T-helper 17 cell (primary cell): Measurements from ENCODE around the gene CHRNA7. TPM values are rescaled to one million over a fixed set of nuclear protein-coding genes. Genes with fewer than 3 reads are reported as not detected.
A peak's percentile ranks its signal among the peaks of the same experiment; 100 is the strongest.

ENCODE experiments used
- ATAC-seq: fragments of 150-1000 bp; cut with Tn5 transposase; 2 replicates; pipeline ENCODE4 v1.10.0; 2021; ENCODE audit warnings: mild to moderate bottlenecking, moderate library complexity
- DNase-seq, 3 donors: peaks; one replicate each; pipeline versions ENCODE4 v3.0.0 to v3.0.0-alpha.2; 2020 to 2021
- H3K9me3 ChIP-seq: one replicate; pipeline ENCODE4 v1.7.0; 2013; ENCODE audit warnings: low read length, mild to moderate bottlenecking; ENCODE audit not compliant: control insufficient read depth, poor library complexity, severe bottlenecking
- H3K27ac Mint-ChIP-seq: one replicate; pipeline ENCODE4 v1.8.0; 2022; ENCODE audit warnings: mild to moderate bottlenecking, moderate library complexity, mixed read lengths
- H3K27me3 Mint-ChIP-seq: one replicate; pipeline ENCODE4 v1.8.0; 2022; ENCODE audit warnings: mixed read lengths
- H3K36me3 Mint-ChIP-seq: one replicate; pipeline ENCODE4 v1.8.0; 2022; ENCODE audit warnings: low read depth, mixed read lengths
- H3K4me1 Mint-ChIP-seq: one replicate; pipeline ENCODE4 v1.8.0; 2022; ENCODE audit warnings: mild to moderate bottlenecking, mixed read lengths
- H3K4me3 Mint-ChIP-seq: one replicate; pipeline ENCODE4 v1.8.0; 2022; ENCODE audit warnings: mild to moderate bottlenecking, moderate library complexity, mixed read lengths
- total RNA-seq, 4 donors: library from RNA in 2 of 4; stranded (reverse) in 2 of 4; gene quantifications; one replicate each; pipeline ENCODE4 v1.2.3 and lab custom pipeline; 2022 to 2026

Gene CHRNA7
- total RNA-seq (under 1 TPM; 0.20 to 0.23 TPM), total RNA-seq (lab: John Stamatoyannopoulos, UW) (0 reads per million in 2 donors)

DNA sequence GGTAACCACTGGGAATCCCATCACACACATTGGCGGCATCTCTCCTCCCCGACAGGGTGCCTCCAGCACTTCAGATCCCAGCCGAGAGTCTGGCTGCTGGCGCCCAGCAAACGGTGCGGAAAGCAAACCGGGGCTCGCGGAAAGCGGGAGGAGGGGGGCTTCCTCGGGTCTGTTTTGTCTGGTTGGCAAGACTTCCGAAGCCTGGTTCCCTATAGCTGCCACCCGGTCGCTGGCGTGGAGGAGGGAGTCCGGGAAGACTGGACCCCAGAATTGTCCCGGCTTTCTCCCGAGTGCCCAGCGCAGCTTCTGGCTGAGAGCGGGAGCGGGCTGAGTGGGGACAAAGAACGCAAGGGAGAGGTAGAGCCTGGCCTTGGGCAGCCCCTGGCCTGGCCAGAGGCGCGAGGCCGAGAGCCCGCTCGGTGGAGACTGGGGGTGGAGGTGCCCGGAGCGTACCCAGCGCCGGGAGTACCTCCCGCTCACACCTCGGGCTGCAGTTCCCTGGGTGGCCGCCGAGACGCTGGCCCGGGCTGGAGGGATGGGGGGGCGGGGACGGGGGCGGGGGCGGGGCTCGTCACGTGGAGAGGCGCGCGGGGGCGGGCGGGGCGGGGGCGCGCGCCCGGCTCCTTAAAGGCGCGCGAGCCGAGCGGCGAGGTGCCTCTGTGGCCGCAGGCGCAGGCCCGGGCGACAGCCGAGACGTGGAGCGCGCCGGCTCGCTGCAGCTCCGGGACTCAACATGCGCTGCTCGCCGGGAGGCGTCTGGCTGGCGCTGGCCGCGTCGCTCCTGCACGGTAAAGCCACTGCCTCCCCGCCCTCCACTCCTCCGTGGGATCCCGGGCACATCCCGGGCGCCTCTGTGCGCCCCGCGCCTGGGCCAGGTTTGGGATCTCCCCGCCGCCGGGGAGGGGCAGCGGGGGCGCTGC lies at the start of gene CHRNA7:
CHRNA7 (plus strand) TSS at position 654 of the 920 bp plus-strand sequence; CDS start at position 734, 80 bp downstream.
- peak within 1 kb of the TSS; percentile 81 for H3K4me3 Mint-ChIP-seq
- H3K27ac Mint-ChIP-seq = no peak within 1 kb of the TSS
- peaks cover 13% of the 10 kb centered on the region for H3K4me1 Mint-ChIP-seq
- H3K27me3 Mint-ChIP-seq = peaks cover 80% of the 10 kb centered on the region
- peak; percentile 59 for ATAC-seq
- peaks cover 3% of the 10 kb centered on the region for H3K36me3 Mint-ChIP-seq
- H3K9me3 ChIP-seq = no peaks in the 10 kb centered on the region
- no peak for DNase-seq

DNA sequence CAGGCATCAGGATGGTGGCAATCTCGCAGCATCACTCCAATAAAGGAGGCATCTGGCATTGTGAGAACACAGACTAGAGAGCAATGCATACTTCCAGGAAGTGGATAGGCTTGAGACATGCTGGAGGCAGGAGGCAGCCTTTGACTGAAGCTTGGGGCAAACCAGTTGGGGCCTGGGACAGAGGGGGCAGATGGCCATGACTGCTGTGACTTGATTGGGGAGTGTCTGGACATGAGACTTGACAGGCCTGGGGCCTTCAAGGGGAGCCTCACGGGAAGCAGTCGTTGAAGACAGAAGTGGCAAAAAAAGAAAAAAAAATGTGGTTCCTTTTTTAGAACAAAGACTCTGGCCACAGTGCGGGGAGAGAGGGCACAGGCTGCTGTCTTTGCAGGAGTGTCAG lies 44.7 kb upstream of the CHRNA7 start:
- DNase-seq (no peak), ATAC-seq (no peak)
- Mint-ChIP-seq H3K27me3 (peaks cover 32% of the 10 kb centered on the region), H3K4me3 (no peak overlapping the region), H3K27ac (no peak overlapping the region), H3K36me3 (peaks cover 9% of the 10 kb centered on the region), H3K4me1 (peaks cover 12% of the 10 kb centered on the region)
- H3K9me3 ChIP-seq = no peaks in the 10 kb centered on the region

DNA sequence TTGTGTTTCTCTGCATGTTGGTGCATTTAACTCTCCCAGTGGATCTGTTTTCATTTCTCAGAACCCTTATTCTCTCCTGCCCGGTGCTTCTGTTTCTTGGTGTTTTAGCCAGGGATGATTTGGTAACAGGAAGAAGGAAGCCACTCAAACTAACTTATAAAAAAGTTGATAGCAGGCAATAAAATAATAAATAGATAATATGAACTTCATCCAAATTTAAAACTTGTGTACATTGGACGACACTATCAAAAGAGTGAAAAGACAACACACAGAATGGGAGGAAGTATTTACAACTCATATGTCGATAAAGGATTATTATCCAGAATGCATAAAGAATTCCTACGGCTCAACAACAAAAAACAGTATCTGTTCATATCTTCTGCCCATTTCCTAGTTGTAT lies 37.3 kb upstream of the CHRNA7 start:
- Mint-ChIP-seq H3K36me3 (peaks cover 2% of the 10 kb centered on the region), H3K27me3 (peaks cover 21% of the 10 kb centered on the region), H3K4me1 (no peaks in the 10 kb centered on the region), H3K27ac (no peak overlapping the region), H3K4me3 (no peak overlapping the region)
- DNase-seq = no peak
- no peak for ATAC-seq
- no peaks in the 10 kb centered on the region for H3K9me3 ChIP-seq

DNA sequence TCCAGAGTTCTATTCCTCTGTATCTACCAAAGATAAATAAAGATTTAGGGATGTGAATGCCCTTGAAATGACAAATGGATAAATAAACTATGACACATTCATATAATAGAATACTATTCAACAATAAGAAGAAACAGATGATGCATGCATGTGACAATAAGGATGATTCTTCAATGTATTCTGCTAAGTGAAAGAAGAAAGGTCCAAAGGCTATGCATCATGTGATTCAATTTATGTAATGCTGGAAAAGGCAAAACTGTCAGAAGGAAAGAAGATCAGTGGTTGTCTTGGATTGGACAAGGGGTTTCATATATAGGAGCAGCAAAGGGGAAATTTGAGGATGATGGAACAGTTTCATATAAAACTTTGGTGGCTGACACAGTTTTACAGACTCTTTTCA lies 32.6 kb upstream of the CHRNA7 start:
- Mint-ChIP-seq H3K4me3 (no peak overlapping the region), H3K4me1 (no peaks in the 10 kb centered on the region), H3K27ac (no peak overlapping the region), H3K27me3 (peaks cover 34% of the 10 kb centered on the region), H3K36me3 (peaks cover 2% of the 10 kb centered on the region)
- DNase-seq (no peak), ATAC-seq (no peak)
- H3K9me3 ChIP-seq = no peaks in the 10 kb centered on the region

DNA sequence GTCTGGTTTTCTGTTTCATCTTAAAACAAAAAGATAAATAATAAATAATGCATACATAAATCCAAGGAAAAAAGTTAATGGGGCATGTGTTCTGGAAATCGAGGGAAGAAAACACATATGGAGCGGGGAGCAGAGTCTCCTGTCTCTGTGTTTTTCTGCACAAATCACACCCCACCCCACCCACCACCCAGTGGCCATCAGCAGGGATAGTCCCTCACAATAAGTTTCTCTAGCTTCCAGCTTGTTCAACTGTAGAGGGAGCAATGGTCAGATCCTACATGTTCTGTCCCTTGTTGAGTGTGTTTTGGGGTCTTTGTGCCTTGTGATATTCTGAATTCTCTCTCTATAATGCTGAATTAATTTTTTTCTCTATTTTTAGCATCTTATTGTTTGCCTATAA lies 26.8 kb upstream of the CHRNA7 start:
- H3K27ac Mint-ChIP-seq = no peak overlapping the region
- DNase-seq (no peak), ATAC-seq (no peak)
- peaks cover 38% of the 10 kb centered on the region for H3K27me3 Mint-ChIP-seq
- peaks cover 6% of the 10 kb centered on the region for H3K36me3 Mint-ChIP-seq
- no peaks in the 10 kb centered on the region for H3K9me3 ChIP-seq
- no peak overlapping the region for H3K4me3 Mint-ChIP-seq
- no peaks in the 10 kb centered on the region for H3K4me1 Mint-ChIP-seq

DNA sequence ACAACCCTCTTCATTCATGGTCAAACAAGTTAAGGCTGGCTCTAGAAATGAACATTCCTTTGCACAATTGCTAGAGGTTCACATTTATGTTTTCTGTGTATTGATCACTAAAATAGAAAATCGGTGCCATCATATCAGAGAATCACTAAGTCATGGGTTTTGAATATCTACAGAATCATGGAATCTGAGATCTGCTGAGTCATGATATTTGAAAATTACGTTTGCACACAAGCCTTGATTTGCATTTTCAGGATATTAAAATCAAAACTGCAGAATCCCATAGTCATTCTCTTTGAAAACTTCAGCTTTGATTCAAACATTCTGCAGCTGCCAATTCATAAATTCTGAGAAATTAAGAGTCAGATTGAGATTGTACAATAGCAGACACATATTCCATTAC lies 26.1 kb upstream of the CHRNA7 start:
- Mint-ChIP-seq H3K4me1 (no peaks in the 10 kb centered on the region), H3K27me3 (peaks cover 34% of the 10 kb centered on the region), H3K36me3 (peaks cover 6% of the 10 kb centered on the region), H3K4me3 (no peak overlapping the region), H3K27ac (no peak overlapping the region)
- H3K9me3 ChIP-seq = no peaks in the 10 kb centered on the region
- ATAC-seq = no peak
- DNase-seq = no peak

DNA sequence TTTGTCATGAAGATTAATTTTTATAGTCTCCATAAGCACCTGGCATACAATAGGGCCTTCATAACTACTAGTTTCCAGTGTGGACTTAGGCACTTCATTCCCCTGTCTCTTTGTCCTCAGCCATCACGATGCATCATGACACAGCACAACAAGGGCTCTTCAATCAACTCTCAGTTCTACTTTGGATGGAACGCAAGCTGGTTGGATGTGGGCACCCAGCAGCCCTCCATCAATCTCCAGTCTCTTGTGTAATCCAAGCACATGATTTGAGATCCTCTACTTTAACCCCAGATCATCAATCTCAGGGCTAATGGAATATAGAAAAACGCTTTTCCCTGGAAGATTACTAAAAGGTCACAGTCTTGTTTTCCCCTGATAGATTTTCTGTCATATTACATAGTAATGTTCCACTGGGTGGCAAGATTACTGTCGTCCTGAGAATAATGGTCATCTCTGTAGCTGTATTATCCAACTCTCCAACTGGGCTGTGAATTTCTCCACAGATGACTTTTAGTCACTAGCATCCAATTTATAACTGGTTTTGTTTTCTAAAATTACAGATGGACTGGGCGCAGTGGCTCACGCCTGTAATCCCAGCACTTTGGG lies 22.9 kb upstream of the CHRNA7 start:
- Mint-ChIP-seq H3K4me1 (no peaks in the 10 kb centered on the region), H3K36me3 (peaks cover 4% of the 10 kb centered on the region), H3K27ac (no peak overlapping the region), H3K4me3 (no peak overlapping the region), H3K27me3 (peaks cover 11% of the 10 kb centered on the region)
- H3K9me3 ChIP-seq = no peaks in the 10 kb centered on the region
- DNase-seq (no peak), ATAC-seq (no peak)

DNA sequence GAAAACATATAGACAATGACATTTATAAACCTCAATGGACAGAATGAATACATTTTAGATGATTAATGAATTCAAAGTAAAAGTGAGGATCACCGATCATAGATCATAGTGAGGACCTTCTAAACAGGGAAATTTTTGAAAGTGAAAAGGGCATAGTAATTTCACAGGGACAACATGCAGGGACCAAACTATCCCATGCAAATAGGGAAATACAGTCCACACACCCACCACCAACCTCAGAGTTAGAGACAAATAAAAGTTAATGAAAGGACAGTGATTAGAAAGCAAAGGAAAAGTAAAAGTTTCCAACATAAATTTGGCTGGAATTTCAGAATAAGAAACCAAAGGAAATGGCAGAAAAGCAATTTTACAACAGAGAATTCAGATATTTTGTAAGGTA lies 15.4 kb upstream of the CHRNA7 start:
- Mint-ChIP-seq H3K4me3 (no peak overlapping the region), H3K27ac (no peak overlapping the region), H3K36me3 (no peaks in the 10 kb centered on the region), H3K4me1 (no peaks in the 10 kb centered on the region), H3K27me3 (peaks cover 50% of the 10 kb centered on the region)
- H3K9me3 ChIP-seq = no peaks in the 10 kb centered on the region
- no peak for ATAC-seq
- no peak for DNase-seq

DNA sequence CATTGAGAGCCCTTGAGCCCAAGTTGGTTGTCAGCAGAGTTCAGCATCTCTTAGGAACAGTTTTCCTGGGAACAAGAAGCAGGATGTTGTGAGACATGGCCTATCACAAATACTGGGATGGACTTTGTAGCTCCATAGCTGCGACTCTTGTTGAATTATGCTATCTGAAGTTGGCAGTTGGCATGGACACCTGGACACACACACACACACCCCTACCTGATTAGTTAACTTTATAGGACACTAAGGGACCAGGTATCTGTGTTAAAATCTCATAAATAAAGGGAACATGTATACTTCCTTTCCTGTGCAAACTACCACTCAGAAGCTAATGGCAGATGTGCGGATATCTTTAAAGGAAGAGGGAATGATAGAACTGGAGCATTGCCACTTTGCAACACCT lies 10.2 kb upstream of the CHRNA7 start:
- peaks cover 68% of the 10 kb centered on the region for H3K27me3 Mint-ChIP-seq
- no peak for ATAC-seq
- DNase-seq = no peak
- H3K4me3 Mint-ChIP-seq = no peak overlapping the region
- no peaks in the 10 kb centered on the region for H3K9me3 ChIP-seq
- no peak overlapping the region for H3K27ac Mint-ChIP-seq
- H3K36me3 Mint-ChIP-seq = no peaks in the 10 kb centered on the region
- no peaks in the 10 kb centered on the region for H3K4me1 Mint-ChIP-seq

DNA sequence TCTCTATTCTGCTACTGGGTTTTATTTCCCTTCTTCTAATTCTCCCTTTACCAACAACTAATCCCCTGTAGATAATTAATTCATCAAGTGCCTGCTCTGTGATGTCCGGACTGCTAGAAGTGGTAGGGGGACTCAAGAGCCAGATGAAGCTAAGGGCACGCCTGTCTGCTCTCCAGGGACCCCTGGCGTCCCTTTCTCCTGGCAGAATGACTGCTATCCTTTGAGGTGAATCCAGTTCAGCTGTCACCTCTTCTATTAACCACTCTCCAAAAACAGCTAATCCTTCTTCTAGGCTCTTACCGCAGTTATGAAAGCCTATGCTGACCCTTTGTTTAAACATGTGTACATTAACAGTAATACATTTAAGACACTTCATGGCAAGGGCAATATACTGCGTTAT lies 1.4 kb upstream of the CHRNA7 start:
- ATAC-seq (no peak), DNase-seq (no peak)
- Mint-ChIP-seq H3K27ac (no peak overlapping the region), H3K4me1 (peaks cover 13% of the 10 kb centered on the region), H3K4me3 (no peak overlapping the region), H3K36me3 (peaks cover 3% of the 10 kb centered on the region), H3K27me3 (peaks cover 79% of the 10 kb centered on the region)
- H3K9me3 ChIP-seq = no peaks in the 10 kb centered on the region

DNA sequence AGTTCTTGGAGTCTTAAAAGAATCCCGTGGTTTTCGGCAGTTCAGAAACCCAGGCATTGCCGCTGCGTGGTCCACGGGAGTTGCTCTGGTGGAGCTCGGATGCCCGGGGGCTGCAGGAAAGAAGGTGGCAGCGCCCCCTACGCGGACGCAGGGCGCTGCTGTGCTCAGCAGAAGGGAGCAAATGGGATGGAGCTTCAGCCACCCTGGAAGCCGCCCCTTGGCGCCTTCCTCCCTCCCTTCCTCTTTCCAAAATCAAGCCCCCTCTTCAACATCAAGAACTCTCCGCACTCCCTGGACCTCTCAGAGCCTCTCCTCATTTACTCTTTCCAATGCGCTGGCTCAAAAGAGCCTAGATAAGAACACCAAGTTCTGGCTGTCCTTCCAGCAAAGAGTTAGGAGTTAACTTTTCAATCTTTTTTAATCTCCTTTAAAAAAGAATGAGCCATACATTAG lies 880 bp upstream of the CHRNA7 start:
- no peak for ATAC-seq
- peaks cover 13% of the 10 kb centered on the region for H3K4me1 Mint-ChIP-seq
- peaks cover 77% of the 10 kb centered on the region for H3K27me3 Mint-ChIP-seq
- peak overlapping the region; percentile 81 for H3K4me3 Mint-ChIP-seq
- H3K36me3 Mint-ChIP-seq = peaks cover 3% of the 10 kb centered on the region
- no peak overlapping the region for H3K27ac Mint-ChIP-seq
- H3K9me3 ChIP-seq = no peaks in the 10 kb centered on the region
- no peak for DNase-seq

DNA sequence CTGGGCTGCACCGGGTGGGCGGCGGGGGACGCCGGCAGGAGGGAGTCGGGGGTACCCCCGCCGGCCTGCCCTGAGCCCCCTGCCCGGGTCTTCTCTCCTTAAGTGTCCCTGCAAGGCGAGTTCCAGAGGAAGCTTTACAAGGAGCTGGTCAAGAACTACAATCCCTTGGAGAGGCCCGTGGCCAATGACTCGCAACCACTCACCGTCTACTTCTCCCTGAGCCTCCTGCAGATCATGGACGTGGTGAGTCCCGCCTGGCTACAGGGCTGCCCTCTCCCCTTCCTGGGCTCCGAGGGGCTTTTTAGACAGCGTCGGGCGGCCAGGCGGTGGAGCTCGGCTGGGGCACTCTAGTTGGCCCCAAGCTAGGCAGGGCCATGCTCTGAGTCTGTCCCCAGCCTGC lies 480 bp downstream of the CHRNA7 start:
- DNase-seq (no peak), ATAC-seq (no peak)
- H3K9me3 ChIP-seq = no peaks in the 10 kb centered on the region
- Mint-ChIP-seq H3K27ac (no peak overlapping the region), H3K4me3 (peak overlapping the region; percentile 77), H3K27me3 (peaks cover 76% of the 10 kb centered on the region), H3K4me1 (peaks cover 13% of the 10 kb centered on the region), H3K36me3 (peaks cover 3% of the 10 kb centered on the region)

DNA sequence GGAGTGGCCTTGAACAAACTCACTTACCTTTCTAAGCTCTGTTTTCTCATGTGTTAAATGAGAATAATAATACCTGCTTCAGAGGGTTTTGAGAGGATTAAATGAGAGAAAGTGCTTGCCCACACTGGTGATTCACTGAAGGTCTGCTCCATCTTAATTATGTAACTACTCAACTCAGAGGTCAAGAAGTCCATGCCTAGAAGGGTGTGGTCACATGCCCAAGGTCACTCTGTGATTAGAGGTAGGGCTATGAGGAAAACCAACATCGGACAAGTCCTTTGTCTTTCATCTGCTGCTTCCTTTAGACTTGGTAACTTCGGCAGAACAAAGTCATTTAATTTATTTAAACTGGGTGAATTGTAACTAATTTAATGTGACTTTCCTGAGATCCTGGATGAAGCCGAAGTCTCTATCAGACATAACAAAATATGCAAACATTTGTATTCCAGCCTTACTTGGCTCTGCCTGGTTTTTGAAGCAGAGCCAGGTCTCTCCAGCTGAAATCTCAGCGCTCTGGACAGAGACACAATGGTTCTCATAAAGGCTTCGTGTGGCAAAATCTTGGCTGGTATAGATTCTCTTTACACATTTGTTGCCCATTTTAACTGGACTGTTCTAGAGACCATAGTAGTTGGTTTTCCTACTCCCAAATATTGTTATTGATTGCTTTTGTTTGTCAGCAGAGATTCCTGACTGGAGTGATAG lies 3.0 kb downstream of the CHRNA7 start:
- DNase-seq (no peak), ATAC-seq (no peak)
- no peaks in the 10 kb centered on the region for H3K9me3 ChIP-seq
- Mint-ChIP-seq H3K27me3 (peaks cover 65% of the 10 kb centered on the region), H3K36me3 (peaks cover 3% of the 10 kb centered on the region), H3K27ac (no peak overlapping the region), H3K4me1 (peaks cover 11% of the 10 kb centered on the region), H3K4me3 (no peak overlapping the region)
